WI38 (cell line): ENCODE measurements around the gene EYA2.

Experiments used
- H3K4me3 ChIP-seq: 2 replicates; pipeline ENCODE4 v1.5.1; 2011; ENCODE audit warnings: low read depth, mild to moderate bottlenecking, control low read depth, low read length
- TF ChIP-seq, protein P1 (sequence below): IDR thresholded peaks from 2 replicates; pipeline ENCODE4 v1.5.1; 2012; ENCODE audit warnings: low read depth, mild to moderate bottlenecking, control low read depth, low read length

The EYA2 gene

DNA sequence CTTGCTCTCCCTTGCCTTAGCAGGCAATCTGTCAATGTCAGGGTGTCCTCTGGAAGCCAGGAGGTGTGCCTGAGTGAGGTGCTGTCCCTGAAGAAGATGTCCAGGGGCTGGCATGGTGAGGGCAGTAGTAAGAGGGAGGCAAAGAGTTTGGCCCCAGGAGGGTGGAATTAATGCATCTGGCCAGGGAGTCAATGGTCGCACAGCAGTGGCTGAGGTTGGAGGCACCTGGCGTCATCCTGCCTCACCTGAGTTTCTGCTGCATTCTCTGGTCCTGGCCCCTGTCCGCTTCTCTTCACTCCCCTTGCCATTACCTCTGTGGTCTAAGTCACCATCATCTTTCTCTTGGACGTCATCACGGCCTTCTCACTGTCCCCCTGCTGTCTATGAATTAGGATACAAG is 255.3 kb downstream of the EYA2 start:
- H3K4me3 ChIP-seq = no peak overlapping the region
- TF ChIP-seq, protein P1, sequence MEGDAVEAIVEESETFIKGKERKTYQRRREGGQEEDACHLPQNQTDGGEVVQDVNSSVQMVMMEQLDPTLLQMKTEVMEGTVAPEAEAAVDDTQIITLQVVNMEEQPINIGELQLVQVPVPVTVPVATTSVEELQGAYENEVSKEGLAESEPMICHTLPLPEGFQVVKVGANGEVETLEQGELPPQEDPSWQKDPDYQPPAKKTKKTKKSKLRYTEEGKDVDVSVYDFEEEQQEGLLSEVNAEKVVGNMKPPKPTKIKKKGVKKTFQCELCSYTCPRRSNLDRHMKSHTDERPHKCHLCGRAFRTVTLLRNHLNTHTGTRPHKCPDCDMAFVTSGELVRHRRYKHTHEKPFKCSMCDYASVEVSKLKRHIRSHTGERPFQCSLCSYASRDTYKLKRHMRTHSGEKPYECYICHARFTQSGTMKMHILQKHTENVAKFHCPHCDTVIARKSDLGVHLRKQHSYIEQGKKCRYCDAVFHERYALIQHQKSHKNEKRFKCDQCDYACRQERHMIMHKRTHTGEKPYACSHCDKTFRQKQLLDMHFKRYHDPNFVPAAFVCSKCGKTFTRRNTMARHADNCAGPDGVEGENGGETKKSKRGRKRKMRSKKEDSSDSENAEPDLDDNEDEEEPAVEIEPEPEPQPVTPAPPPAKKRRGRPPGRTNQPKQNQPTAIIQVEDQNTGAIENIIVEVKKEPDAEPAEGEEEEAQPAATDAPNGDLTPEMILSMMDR = no peak

DNA sequence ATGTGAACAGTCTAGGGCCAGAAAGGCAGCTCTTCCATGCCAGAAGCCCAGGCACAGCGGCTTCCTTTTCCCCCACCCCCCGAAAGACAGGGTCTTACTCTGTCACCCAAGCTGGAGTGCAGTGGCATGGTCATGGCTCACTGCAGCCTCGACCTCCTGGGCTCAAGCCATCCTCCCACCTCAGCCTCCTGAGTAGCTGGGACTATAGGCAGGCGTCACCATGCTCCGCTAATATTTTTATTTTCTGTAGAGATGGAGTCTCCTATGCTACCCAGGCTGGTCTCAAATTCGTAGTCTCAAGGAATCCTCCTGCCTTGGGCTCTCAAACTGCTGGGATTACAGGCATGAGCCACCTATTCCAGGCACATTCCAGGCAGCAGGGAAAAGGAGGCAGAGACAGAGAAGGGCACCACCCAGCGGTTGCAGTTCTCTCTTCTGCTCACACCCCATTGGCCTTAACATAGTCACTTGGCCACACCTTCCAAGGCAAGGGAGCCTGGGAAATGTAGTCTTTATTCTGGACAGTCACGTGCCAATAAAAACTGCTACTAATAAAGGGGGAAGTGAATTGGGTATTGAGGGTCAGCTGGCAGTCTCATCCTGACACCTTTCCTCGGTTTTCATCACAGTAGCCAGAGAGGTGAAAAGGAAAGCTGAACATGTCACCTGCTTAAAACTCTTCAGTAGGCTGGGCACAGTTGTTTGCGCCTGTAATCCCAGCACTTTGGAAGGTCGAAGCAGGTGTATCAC is 255.9 kb downstream of the EYA2 start:
- TF ChIP-seq, protein P1 = peak; percentile 54; the same call in 1 of the 2 replicates
- H3K4me3 ChIP-seq = no peak overlapping the region

DNA sequence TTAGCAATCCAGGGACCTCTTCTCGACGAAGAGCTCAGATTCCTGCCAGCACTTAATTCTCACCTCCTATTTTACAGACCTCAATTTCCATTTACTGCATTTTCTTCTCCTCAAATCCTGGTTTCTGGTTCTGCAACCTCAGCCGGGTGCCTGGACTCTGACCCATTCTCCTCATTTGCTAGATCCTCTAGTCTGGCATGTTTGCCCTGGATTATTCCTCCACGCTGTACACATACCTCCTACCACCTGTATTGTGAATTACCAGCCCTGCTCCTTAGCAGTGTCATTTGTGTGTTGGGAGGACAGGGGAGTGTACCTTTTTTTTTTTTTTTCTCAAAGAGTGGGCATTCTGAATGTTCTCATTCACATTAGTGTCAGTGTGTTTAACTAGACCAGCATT is 257.4 kb downstream of the EYA2 start:
- H3K4me3 ChIP-seq = no peak overlapping the region
- TF ChIP-seq, protein P1 = no peak

DNA sequence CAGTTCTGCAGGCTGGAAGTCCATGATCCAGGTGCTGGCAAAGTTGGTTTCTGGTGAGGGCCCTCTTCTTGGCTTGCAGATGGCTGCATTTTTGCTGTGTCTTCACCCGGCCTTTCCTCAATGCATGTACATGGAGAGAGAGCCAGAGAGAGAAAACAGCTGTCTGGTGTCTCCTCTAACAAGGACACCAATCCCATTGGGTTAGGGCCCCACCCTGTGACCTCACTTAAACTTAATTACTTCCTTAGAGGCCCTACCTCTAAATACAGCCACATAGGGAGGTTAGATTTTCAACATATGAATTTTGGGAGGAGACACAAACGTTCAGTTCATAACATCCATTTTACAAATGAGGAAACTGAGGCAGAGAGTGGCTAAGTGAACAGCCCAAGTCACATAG is 259.4 kb downstream of the EYA2 start:
- TF ChIP-seq, protein P1 = no peak
- H3K4me3 ChIP-seq = no peak overlapping the region

DNA sequence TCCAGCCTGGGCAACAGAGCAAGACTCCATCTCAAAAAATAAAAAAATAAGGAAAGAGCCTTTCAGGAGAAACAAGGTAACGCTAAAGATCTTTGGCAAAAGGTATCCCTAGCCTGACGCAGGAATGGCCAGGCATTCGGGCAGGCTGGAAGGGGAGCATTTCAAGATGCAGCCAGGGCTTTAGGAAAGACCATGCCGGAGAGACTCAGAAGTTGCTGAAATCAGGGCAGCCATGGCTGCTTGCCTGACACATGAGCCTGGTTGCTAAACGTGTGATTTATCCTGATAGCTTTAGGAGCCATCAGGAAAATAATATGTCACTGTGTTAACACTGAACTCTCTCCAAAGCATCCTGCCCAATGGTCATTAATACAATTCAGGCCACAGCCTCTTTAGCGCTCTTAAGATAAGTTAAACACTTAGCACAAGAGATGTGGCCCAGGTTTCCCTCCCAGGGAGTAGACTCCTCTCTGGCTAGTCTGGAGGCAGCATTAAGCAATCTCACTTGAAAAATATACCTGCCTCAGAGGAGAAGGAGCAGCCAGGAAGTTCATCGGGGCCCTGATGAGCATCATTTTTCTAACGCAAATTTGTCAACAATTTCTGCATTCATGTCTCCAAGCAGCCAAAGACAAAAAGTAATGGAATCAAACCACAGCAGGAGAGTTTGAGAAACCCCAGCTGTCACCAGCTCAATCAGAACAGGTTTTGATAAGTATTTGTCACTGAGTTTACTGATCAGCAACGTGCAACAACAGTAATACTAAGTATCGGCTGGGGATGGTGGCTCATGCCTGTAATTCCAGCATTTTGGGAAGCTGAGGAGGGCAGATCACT is 261.9 kb downstream of the EYA2 start:
- TF ChIP-seq, protein P1 = no peak

DNA sequence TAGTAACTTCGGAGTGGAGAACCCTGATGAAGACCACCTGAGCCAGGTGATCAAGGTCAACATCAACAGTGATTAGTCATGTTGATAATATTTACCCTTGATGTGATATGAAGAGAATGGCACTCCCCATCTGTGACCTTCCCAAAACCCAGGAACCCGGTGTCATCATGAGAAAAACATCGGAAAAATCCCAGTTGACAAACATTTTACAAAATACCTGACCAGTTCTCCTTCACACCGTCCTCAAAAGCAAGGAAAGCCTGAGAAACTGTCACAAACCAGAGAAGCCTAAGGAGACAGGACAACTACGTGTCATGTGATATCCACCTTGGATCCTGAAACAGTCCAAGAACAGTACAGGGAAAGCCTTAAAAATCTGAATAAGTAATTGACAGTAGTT is 264.5 kb downstream of the EYA2 start:
- TF ChIP-seq, protein P1 = no peak
- no peak overlapping the region for H3K4me3 ChIP-seq

More for the DNA sequence above, 261.9 kb downstream of the EYA2 start:
- H3K4me3 ChIP-seq = no peak overlapping the region

DNA sequence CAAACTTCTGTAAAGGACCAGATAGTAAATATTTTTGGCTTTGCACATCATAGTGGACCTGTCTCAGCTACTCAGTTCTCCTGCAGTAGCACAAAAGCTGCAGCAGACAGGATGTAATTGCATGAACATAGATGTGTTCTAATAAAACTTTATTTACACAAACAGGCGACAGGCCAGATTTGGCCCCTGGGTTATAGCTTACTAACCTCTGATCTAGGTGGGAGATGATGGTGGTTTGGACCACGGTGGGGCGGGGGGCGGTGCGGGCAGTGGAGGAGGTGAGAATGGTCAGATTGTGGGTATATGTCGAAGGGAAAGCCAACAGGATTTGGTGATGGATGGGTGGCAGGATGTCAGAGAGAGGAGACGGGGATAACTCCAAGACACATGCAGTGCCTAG is 265.6 kb downstream of the EYA2 start:
- H3K4me3 ChIP-seq = no peak overlapping the region
- TF ChIP-seq, protein P1 = no peak
